ENCODE results near the gene MYRF.

Gene MYRF

GRCh38 chr11:61774411-61774810 is 22.0 kb downstream of the MYRF start (continued):
- TF ChIP-seq, protein P1, sequence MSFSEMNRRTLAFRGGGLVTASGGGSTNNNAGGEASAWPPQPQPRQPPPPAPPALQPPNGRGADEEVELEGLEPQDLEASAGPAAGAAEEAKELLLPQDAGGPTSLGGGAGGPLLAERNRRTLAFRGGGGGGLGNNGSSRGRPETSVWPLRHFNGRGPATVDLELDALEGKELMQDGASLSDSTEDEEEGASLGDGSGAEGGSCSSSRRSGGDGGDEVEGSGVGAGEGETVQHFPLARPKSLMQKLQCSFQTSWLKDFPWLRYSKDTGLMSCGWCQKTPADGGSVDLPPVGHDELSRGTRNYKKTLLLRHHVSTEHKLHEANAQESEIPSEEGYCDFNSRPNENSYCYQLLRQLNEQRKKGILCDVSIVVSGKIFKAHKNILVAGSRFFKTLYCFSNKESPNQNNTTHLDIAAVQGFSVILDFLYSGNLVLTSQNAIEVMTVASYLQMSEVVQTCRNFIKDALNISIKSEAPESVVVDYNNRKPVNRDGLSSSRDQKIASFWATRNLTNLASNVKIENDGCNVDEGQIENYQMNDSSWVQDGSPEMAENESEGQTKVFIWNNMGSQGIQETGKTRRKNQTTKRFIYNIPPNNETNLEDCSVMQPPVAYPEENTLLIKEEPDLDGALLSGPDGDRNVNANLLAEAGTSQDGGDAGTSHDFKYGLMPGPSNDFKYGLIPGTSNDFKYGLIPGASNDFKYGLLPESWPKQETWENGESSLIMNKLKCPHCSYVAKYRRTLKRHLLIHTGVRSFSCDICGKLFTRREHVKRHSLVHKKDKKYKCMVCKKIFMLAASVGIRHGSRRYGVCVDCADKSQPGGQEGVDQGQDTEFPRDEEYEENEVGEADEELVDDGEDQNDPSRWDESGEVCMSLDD (tag by site-specific recombination; IDR thresholded peaks at IDR 0.05) = no peak
- peak; percentile 51; the same call in 1 of the 2 replicates for TF ChIP-seq ZNF449 (tag by site-specific recombination; IDR thresholded peaks at IDR 0.05)
- TF ChIP-seq ZFHX2 (tag by site-specific recombination; conservative IDR thresholded peaks at IDR 0.05) = peak; percentile 77
- TF ChIP-seq EGR2 (tag by site-specific recombination; IDR thresholded peaks at IDR 0.05; ENCODE audit: low read depth) = peak; percentile 78

GRCh38 chr11:61775106-61775505 is 22.7 kb downstream of the MYRF start:
- Histone ChIP-seq H3K9me3 (ENCODE audit: control insufficient read depth, insufficient read depth, low read depth, low read length) (no peaks in the 10 kb centered on the region), H3K36me3 (ENCODE audit: control insufficient read depth in 2 of 2, insufficient read depth in 1 of 2, low read length in 2 of 2) (peaks cover 0 to 4% of the 10 kb centered on the region in 2 experiments; a peak in 1 of 3 replicates), H3K27ac (ENCODE audit: extremely low read depth, low read depth, low read length) (no peak overlapping the region), H3K4me1 (ENCODE audit: control insufficient read depth, insufficient read depth, low read length) (no peaks in the 10 kb centered on the region), H3K4me3 (ENCODE audit: low read depth, low read length) (no peak overlapping the region)
- CTCF ChIA-PET = interaction anchor here (0.7 to 2.0 kb wide), 6 partner anchors 14 to 615 kb away, joined by 3 to 11 read pairs (median 6); no protein-coding TSS in a partner anchor
- TF ChIP-seq ZNF132 (tag by site-specific recombination; IDR thresholded peaks at IDR 0.05; ENCODE audit: borderline replicate concordance) (no peak), ZNF16 (tag by site-specific recombination; IDR thresholded peaks at IDR 0.05; ENCODE audit: low read depth) (no peak), MZF1 (tag by site-specific recombination; IDR thresholded peaks at IDR 0.05; ENCODE audit: borderline replicate concordance) (no peak), ZNF112 (tag by site-specific recombination; IDR thresholded peaks at IDR 0.05) (no peak), ZNF174 (tag by site-specific recombination; IDR thresholded peaks at IDR 0.05) (no peak), MYNN (tag by site-specific recombination; IDR thresholded peaks at IDR 0.05; ENCODE audit: borderline replicate concordance) (no peak), HOXC10 (CRISPR knock-in tag; IDR thresholded peaks at IDR 0.05) (no peak), PRDM2 (tag by site-specific recombination; IDR thresholded peaks at IDR 0.05; ENCODE audit: borderline replicate concordance) (no peak), ZBTB8A (tag by site-specific recombination; IDR thresholded peaks at IDR 0.05) (no peak), ZIC2 (tag by site-specific recombination; IDR thresholded peaks at IDR 0.05) (no peak), HOXD13 (CRISPR knock-in tag; IDR thresholded peaks at IDR 0.05; ENCODE audit: borderline replicate concordance) (no peak), ZNF292 (tag by site-specific recombination; IDR thresholded peaks at IDR 0.05; ENCODE audit: borderline replicate concordance, low read depth) (no peak), OSR2 (tag by site-specific recombination; IDR thresholded peaks at IDR 0.05) (no peak), BCL11A (tag by site-specific recombination; IDR thresholded peaks at IDR 0.05; ENCODE audit: low read depth) (no peak), ZNF37A (tag by site-specific recombination; IDR thresholded peaks at IDR 0.05) (no peak), ZNF19 (tag by site-specific recombination; IDR thresholded peaks at IDR 0.05; ENCODE audit: low read depth) (no peak)
- TF ChIP-seq, protein P2, sequence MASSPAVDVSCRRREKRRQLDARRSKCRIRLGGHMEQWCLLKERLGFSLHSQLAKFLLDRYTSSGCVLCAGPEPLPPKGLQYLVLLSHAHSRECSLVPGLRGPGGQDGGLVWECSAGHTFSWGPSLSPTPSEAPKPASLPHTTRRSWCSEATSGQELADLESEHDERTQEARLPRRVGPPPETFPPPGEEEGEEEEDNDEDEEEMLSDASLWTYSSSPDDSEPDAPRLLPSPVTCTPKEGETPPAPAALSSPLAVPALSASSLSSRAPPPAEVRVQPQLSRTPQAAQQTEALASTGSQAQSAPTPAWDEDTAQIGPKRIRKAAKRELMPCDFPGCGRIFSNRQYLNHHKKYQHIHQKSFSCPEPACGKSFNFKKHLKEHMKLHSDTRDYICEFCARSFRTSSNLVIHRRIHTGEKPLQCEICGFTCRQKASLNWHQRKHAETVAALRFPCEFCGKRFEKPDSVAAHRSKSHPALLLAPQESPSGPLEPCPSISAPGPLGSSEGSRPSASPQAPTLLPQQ (tag by site-specific recombination; IDR thresholded peaks at IDR 0.05) = no peak
- POLR2A ChIA-PET = interaction anchor here (0.6 kb wide), 1 partner anchor 249 kb away, joined by 3 read pairs; no protein-coding TSS in a partner anchor
